Stimulated activated CD8-positive, alpha-beta memory T cell treated with anti-CD3 and anti-CD28 coated beads, Interleukin-15, amount 100 ng/mL, for 24 hours (primary cell): ENCODE results near the gene SUPT6H.

Experiments used
- DNase-seq: peaks from one replicate; pipeline ENCODE4 v3.0.0-alpha.2; 2020; ENCODE audit warnings: low read depth

SUPT6H gene

GRCh38 chr17:28702026-28702751 is 40.2 kb downstream of the SUPT6H start:
- no peak for DNase-seq

GRCh38 chr17:28702752-28703150 is 40.7 kb downstream of the SUPT6H start:
- DNase-seq = no peak

GRCh38 chr17:28703552-28704218 is 41.7 kb downstream of the SUPT6H start:
- DNase-seq = no peak

GRCh38 chr17:28704219-28704858 is 42.3 kb downstream of the SUPT6H start:
- DNase-seq = no peak

DNA sequence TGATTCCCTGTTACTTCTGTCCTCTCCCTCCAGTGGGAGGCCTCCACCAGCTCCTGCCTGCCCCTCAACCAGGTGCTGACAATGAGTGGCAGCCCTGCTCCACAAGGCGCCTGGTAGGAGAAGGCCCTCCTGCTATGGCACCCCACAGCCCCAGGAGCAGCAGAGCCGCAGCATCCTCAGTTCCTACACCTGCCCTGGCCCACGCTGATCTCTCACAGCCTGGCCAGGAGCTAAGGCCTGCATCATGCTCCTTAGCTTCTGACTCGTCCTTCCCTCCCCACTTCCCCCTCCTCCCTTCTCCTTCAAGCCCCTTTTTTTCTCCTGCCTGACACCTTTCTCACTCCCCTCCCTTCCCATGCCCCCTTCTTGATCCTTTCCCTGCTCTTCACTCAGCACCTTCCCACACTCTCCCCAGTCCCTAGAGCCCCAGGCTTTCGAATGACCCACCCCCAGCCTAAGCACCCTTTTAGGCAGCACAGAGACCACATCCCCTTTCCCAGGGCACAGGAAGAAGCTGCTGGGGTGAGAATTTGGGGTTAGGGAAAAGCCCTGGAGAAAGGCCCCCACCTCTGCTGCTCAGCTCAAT is 43.2 kb downstream of the SUPT6H start:
- DNase-seq = no peak

GRCh38 chr17:28705728-28706334 is 43.8 kb downstream of the SUPT6H start:
- DNase-seq = no peak

GRCh38 chr17:28706471-28707338 is 44.7 kb downstream of the SUPT6H start:
- no peak for DNase-seq

- no peak for DNase-seq
Observed at GRCh38 chr17:28707339-28707720, 45.3 kb downstream of the SUPT6H start.

- peak; percentile 78 for DNase-seq
Observed at GRCh38 chr17:28710861-28711722, 49.1 kb downstream of the SUPT6H start.

- no peak for DNase-seq
Observed at GRCh38 chr17:28711723-28712031, 49.7 kb downstream of the SUPT6H start, which contains the start of gene PROCA1. PROCA1 (minus strand) TSS chr17:28711888; CDS start chr17:28711660, 228 bp downstream.

GRCh38 chr17:28712032-28712704 is 50.2 kb downstream of the SUPT6H start:
- DNase-seq = no peak

GRCh38 chr17:28712705-28713415 is 50.9 kb downstream of the SUPT6H start:
- DNase-seq = no peak

DNA sequence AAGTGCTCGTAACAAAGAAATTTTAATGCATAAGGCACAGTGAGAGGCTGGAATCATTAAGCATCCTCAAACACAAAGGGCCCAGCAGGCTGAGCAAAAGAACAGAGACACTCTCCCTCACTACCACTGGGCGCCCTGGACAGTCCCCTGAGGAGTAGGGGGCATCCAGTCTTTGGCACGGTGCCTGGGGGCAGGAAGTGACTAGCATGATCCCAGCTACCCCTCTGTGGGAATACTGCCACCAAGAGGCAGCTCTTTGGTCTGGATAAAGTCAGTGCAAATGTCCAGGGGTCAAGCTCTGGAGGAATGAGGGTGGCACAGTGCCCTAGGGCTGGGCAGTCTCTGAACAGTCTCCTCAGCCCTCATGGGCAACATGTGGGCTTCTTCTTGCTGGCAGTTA is 52.3 kb downstream of the SUPT6H start:
- DNase-seq = no peak

DNA sequence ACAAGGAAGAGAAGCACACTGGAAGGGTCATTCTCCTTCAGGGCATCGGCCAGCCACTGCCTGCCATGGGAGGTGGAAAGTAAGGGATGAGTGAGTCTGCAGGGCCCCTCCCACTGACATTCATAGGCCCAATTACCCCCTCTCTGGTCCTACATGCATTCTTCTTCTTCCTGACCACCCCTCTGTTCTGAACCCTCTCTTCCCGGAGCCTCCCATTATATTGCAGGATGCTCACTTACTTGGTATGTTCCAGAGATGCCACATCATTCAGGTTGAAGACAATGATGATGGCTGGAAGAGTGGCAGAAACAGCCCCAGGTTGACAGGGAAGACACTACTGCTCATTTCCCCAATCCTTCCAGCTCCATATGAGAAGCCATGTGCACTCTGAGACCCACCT is 53.2 kb downstream of the SUPT6H start:
- DNase-seq = no peak

DNA sequence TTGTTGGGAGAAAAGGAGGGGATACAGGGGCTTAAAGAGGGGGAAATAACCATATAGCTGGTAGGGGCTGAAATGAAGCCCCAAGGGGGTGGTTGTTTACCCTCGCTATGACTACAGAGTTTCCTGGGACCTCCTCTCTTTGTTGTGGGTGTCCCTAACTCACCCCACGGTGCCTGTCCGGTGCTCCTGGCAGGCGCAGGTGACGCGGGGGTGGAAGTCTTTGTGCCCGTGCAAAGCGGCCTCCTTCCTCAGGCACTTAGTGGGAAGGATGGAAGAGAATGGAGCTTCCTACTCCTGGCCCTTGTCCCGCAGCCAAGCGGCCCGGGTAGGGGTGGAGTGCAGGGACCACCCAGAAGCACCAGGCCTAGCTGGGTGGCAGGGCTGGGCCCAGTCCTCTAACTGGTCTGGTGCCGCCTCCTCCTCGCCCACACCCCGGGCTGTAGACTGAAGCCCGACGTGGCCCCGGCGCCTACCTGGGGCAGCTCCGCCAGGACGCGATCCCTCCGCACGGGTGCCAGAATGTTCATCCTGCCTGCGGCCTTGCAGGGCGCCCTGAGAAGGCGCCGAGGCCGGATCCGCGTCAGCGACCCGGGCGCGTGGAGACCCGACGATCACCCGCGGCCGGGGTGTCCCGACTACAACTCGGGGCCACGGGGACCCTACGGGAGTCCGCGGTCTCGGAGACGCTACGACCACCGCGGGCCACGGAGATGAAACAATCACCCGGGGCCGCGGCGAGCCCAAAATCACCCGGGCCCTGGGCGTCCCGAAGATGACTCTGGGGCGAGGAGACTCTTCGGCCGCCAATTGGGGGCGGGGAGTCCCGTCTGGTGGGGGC is 55.0 kb downstream of the SUPT6H start:
- DNase-seq = no peak

DNA sequence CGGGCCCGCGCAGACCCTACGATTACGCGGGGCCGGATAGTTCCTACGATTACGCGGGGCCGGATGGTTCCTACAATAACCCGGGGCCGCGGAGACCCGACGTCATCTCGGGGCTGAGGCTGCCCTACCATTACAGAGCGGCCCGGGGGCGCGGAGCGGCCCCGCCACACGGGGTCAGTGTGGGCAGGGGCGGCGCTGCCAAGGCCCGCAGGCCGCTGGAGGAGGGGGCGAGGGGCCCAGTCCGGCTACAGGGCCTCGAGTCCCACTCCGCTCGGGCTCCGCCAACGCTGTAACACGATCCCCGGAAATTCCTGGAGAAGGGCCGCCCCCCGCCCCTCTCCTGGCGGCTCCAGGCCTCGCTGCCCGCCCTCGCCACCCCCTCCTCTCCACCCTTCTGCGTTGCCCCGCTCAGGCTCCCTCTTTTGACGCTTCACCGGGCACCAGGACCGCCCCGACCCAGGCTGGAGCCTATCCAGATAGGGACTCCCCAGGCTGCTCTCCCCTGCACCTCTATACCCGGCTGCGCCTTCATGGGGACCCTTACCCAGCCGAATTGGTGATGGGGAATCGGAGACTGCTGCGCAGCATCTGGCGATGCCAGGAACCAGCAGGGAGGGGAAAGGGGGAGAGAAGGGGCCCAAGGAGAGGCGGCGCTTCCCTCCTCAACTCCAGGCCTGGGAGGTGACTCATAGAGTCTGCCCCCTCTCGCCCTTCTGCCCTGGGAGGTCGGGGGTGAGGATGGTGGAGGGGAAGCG is 55.8 kb downstream of the SUPT6H start, which contains the start of gene RAB34:
TSS of gene RAB34 (minus strand) at position 291 of the 755 bp plus-strand sequence. CDS start 602 bp downstream, outside the sequence.
- no peak for DNase-seq

- no peak for DNase-seq
Observed at GRCh38 chr17:28718333-28719020, 56.5 kb downstream of the SUPT6H start.
